NCI-H460 (cell line): ENCODE results near the gene C1orf159. TPM values are rescaled to one million over a fixed set of nuclear protein-coding genes. Genes with fewer than 3 reads are reported as not detected.
"Not testable (repeated sequence)": the region's sequence is repeated elsewhere in the genome, so short reads cannot be mapped to it uniquely, and the experiment has no call there.

ENCODE experiments used
- DNase-seq: peaks from one replicate; pipeline ENCODE4 v3.0.0-alpha.2; 2016; ENCODE audit warnings: low read depth; ENCODE audit errors: extremely low read depth
- total RNA-seq: library from RNA; depleted of rRNA; stranded (reverse); fragments of >200 nt; shearing (Covaris generic); gene quantifications from 2 replicates; pipeline ENCODE4 v1.2.3, GENCODE V29; 2014

Gene C1orf159
- total RNA-seq, 1 experiment from 2014 or later = 5.5 TPM

- no peak for DNase-seq
These were observed 34.2 kb upstream of the C1orf159 start for GRCh38 chr1:1150100-1150499.

- no peak for DNase-seq
These were observed 33.5 kb upstream of the C1orf159 start for GRCh38 chr1:1149416-1149815.

GRCh38 chr1:1148569-1148968, 32.7 kb upstream of the C1orf159 start:
- DNase-seq = no peak

GRCh38 chr1:1148061-1148460, 32.2 kb upstream of the C1orf159 start:
- DNase-seq = no peak

- DNase-seq = no peak
These were observed 30.7 kb upstream of the C1orf159 start for GRCh38 chr1:1146596-1146995.

- DNase-seq = no peak
These were observed 30.1 kb upstream of the C1orf159 start for GRCh38 chr1:1146026-1146425.

- no peak for DNase-seq
These were observed 29.6 kb upstream of the C1orf159 start for GRCh38 chr1:1145547-1145914.

- DNase-seq = no peak
These were observed 29.1 kb upstream of the C1orf159 start for GRCh38 chr1:1144843-1145546.

- no peak for DNase-seq
These were observed 28.4 kb upstream of the C1orf159 start for GRCh38 chr1:1144122-1144842.

- DNase-seq = no peak
These were observed 27.7 kb upstream of the C1orf159 start for GRCh38 chr1:1143636-1144035.

- no peak for DNase-seq
These were observed 27.0 kb upstream of the C1orf159 start for GRCh38 chr1:1142844-1143243.

GRCh38 chr1:1142352-1142751, 26.5 kb upstream of the C1orf159 start:
- DNase-seq = not testable (repeated sequence)

GRCh38 chr1:1141911-1142250, 26.0 kb upstream of the C1orf159 start:
- no peak for DNase-seq

- no peak for DNase-seq
These were observed 25.5 kb upstream of the C1orf159 start for GRCh38 chr1:1141244-1141910.

GRCh38 chr1:1140673-1141072, 24.8 kb upstream of the C1orf159 start:
- no peak for DNase-seq

GRCh38 chr1:1137256-1138045, 21.6 kb upstream of the C1orf159 start:
- DNase-seq = no peak

- no peak for DNase-seq
These were observed 20.8 kb upstream of the C1orf159 start for GRCh38 chr1:1136547-1137230.

- DNase-seq = no peak
These were observed 19.6 kb upstream of the C1orf159 start for GRCh38 chr1:1135339-1136136.

GRCh38 chr1:1134300-1134970, 18.5 kb upstream of the C1orf159 start:
- no peak for DNase-seq
